ENCODE measurements around the gene ITPRIPL2. TPM values are rescaled to one million over a fixed set of nuclear protein-coding genes. Genes with fewer than 3 reads are reported as not detected.

The ITPRIPL2 gene
- total RNA-seq, 4 donors from 2014 or later = 57.3 to 61.0 (median 58.1) TPM

DNA sequence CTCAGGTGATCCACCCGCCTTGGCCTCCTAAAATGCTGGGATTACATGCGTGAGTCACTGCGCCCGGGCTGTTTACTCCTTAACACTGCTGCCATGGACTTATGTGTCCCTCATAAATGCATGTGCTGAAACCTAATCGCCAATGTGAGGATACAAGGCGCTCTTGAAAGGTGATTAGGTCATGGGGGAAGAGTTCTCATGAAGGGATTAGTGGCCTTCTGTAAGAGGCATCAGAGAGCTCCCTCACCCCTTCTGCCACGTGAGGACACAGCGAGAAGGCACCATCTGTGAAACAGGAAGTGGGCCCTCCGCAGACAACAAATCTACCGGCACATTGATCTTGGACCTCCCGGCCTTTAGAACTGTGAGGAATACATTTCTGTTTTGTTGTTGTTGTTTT lies 19.1 kb downstream of the ITPRIPL2 start:
- WGBS, 2 donors = 86 to 93% methylated on average over 11 of the region's 11 CpGs
- peak in 1 of 2 donors; percentile 72 for DNase-seq (ENCODE audit: low spot score in 2 of 2)
- intact Hi-C loops (cut with DNase I; ENCODE audit: low total_unique reads) = no loop called here
- no peak overlapping the region for H3K4me3 ChIP-seq (ENCODE audit: low read depth, poor library complexity, severe bottlenecking)
- TF ChIP-seq, protein P1, sequence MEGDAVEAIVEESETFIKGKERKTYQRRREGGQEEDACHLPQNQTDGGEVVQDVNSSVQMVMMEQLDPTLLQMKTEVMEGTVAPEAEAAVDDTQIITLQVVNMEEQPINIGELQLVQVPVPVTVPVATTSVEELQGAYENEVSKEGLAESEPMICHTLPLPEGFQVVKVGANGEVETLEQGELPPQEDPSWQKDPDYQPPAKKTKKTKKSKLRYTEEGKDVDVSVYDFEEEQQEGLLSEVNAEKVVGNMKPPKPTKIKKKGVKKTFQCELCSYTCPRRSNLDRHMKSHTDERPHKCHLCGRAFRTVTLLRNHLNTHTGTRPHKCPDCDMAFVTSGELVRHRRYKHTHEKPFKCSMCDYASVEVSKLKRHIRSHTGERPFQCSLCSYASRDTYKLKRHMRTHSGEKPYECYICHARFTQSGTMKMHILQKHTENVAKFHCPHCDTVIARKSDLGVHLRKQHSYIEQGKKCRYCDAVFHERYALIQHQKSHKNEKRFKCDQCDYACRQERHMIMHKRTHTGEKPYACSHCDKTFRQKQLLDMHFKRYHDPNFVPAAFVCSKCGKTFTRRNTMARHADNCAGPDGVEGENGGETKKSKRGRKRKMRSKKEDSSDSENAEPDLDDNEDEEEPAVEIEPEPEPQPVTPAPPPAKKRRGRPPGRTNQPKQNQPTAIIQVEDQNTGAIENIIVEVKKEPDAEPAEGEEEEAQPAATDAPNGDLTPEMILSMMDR (IDR thresholded peaks at IDR 0.05) = no peak
- no peak for TF ChIP-seq POLR2A (IDR thresholded peaks at IDR 0.05)

DNA sequence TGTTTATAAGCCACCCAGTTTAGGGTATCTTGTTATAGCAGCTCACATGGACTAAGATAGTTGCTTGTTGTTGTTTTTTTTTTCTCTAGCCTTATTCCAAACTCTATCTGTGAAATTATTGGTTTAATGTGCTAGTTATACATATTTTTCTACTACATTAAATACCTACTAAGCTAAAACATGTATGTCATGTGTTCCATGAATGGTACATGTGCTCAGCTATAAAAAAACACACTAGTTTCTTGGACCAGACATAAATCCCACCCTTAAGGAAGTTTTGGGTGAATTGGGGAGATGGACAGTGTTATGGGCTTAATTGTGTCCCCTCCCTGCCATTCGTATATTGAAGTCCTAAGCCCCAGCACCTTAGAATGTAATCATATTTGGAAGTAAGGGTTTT lies 19.8 kb downstream of the ITPRIPL2 start:
- no peak for DNase-seq (ENCODE audit: low spot score in 2 of 2)
- TF ChIP-seq, protein P1 (IDR thresholded peaks at IDR 0.05) = no peak
- no peak overlapping the region for H3K4me3 ChIP-seq (ENCODE audit: low read depth, poor library complexity, severe bottlenecking)
- 91 to 94% methylated on average over 1 of the region's 1 CpG for WGBS, 2 donors
- intact Hi-C loops (cut with DNase I; ENCODE audit: low total_unique reads) = no loop called here

DNA sequence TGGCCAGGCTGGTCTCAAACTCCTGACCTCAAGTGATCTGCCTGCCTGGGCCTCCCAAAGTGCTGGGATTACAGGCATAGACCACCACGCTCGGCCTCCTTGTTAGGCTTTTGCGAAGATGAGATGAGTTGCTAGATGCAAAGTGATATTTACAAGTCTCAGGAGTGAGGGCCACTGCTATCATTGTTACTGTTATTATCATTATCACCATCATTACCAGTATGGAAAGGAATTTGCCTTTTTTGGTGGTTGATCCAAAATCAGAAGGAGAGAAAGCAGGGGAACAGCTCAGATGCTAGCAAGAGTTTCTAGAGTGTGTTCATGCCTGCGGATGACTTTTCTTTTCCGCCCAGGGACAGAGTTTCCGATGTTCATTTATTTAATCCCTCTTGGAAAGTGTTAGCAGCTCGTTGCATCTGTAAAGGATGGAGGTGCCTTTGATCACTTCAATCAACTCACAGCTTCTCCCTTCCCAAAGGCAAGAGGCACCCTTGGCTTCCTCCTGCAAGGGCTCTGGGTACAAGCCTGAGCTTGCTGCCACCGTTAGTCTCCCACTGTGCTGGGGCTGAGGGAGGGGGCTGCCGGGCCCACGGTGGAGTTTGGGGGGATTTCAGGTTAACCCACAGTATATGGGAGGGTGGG lies 21.6 kb downstream of the ITPRIPL2 start:
- no peak overlapping the region for H3K4me3 ChIP-seq (ENCODE audit: low read depth, poor library complexity, severe bottlenecking)
- WGBS, 2 donors = 47 to 48% methylated on average over 10 of the region's 10 CpGs
- TF ChIP-seq, protein P1 (IDR thresholded peaks at IDR 0.05) = no peak
- no peak for TF ChIP-seq POLR2A (IDR thresholded peaks at IDR 0.05)
- intact Hi-C loops (cut with DNase I; ENCODE audit: low total_unique reads) = no loop called here
- DNase-seq (ENCODE audit: low spot score in 2 of 2) = peak in 1 of 2 donors; percentile 82

DNA sequence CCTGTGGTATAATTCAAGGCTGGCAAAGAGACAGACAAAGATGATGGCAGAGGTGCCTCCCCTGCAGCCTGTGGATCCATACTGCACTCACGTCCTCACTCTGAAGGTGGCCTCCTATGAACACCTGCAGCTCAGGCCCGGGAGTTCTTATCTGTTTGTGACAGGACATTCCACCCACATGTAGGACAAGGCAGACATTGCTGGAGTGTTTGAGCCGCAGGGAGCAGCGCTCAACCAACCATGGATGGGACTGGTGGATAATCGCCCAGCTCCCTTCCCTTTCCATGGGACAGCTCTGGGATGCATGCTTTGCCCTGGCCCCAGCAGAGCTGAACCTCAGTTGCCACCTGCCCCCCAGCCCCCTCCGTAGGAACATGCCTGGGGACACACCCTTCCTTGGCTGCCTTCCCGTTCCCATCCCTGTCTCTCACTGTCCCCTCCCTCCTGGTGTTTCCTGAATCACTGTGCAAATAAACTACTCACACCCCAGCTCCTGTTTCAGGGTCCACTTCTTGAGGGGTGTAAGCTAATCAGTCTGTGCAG lies 22.2 kb downstream of the ITPRIPL2 start:
- H3K4me3 ChIP-seq (ENCODE audit: low read depth, poor library complexity, severe bottlenecking) = no peak overlapping the region
- TF ChIP-seq POLR2A (IDR thresholded peaks at IDR 0.05) = no peak
- TF ChIP-seq, protein P1 (IDR thresholded peaks at IDR 0.05) = no peak
- DNase-seq (ENCODE audit: low spot score in 2 of 2) = peak in 1 of 2 donors; percentile 90
- intact Hi-C loops (cut with DNase I; ENCODE audit: low total_unique reads) = no loop called here
- WGBS, 2 donors = 18 to 26% methylated on average over 5 to 7 of the region's 7 CpGs

DNA sequence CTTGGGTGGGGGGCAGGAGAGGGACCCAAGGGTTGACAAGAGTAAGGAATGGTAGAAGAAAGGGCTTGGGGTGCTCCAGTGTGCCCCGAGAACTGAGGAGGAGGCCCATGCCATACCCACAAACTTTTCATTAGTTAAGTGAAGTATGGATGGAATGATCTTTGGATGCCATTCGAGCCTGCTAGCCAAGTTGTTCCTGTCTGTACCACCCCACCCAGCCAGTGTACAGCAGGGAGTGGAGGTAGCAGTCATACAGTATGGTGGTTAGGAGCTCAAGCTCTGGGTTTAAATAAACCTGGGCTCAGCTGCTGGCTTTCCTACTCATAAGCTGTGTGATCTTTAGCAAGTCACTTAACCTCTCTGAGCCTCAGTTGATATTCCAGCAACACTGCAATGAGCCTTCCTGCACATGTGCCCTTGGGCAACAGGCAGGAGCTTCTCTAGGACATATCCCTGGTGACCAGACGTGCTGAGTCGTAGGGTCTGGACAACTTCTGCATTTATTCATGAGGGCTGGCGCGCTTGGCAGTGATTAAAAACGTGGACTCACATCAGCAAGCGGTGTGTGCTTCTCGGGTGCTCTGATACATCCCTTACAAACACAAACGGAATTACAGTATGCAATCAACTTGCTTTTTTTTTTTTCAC lies 22.9 kb downstream of the ITPRIPL2 start:
- no peak overlapping the region for H3K4me3 ChIP-seq (ENCODE audit: low read depth, poor library complexity, severe bottlenecking)
- intact Hi-C loops (cut with DNase I; ENCODE audit: low total_unique reads) = no loop called here
- WGBS, 2 donors = 21% methylated on average over 10 of the region's 10 CpGs
- TF ChIP-seq, protein P1 (IDR thresholded peaks at IDR 0.05) = no peak
- TF ChIP-seq POLR2A (IDR thresholded peaks at IDR 0.05) = no peak
- peak in 1 of 2 donors; percentile 85 for DNase-seq (ENCODE audit: low spot score in 2 of 2)
